GM23338 (cell line): Measurements from ENCODE around the gene SLC15A1. TPM values are rescaled to one million over a fixed set of nuclear protein-coding genes. Genes with fewer than 3 reads are reported as not detected.

Source experiments
- ATAC-seq: fragments of 200-7000 bp; cut with Tn5 transposase; 3 replicates; pipeline ENCODE4 v1.9.1; 2020
- DNase-seq: peaks from one replicate; pipeline ENCODE4 v3.0.0-alpha.2; 2015; ENCODE audit warnings: low spot score
- H2AFZ ChIP-seq: fragments of 200-600 bp; sonication (generic); 2 replicates; pipeline ENCODE4 v1.8.0; 2016; ENCODE audit warnings: antibody characterized with exemption, mild to moderate bottlenecking, moderate library complexity
- H3F3A ChIP-seq: fragments of 200-600 bp; sonication (generic); replicated peaks from 2 replicates; pipeline ENCODE4 v1.8.0; 2017; ENCODE audit warnings: antibody characterized with exemption, mixed run types, low read depth
- H3K27ac ChIP-seq: fragments of 200-600 bp; sonication (generic); 2 replicates; pipeline ENCODE4 v1.6.1; 2016; ENCODE audit warnings: low read depth
- H3K27me3 ChIP-seq: fragments of 200-600 bp; sonication (generic); 2 replicates; pipeline ENCODE4 v1.8.0; 2016; ENCODE audit warnings: mild to moderate bottlenecking, mixed run types, moderate library complexity; ENCODE audit not compliant: insufficient read depth
- H3K36me3 ChIP-seq: fragments of 200-600 bp; sonication (generic); 2 replicates; pipeline ENCODE4 v1.8.0; 2016; ENCODE audit warnings: mild to moderate bottlenecking; ENCODE audit not compliant: insufficient read depth
- H3K4me1 ChIP-seq: fragments of 200-600 bp; sonication (generic); 2 replicates; pipeline ENCODE4 v1.8.0; 2016; ENCODE audit warnings: mild to moderate bottlenecking, moderate library complexity; ENCODE audit not compliant: insufficient read depth
- H3K4me2 ChIP-seq: fragments of 200-600 bp; sonication (generic); 2 replicates; pipeline ENCODE4 v1.7.1; 2017; ENCODE audit warnings: mixed run types
- H3K4me3 ChIP-seq: fragments of 200-600 bp; sonication (generic); 2 replicates; pipeline ENCODE4 v1.6.1; 2016; ENCODE audit warnings: mixed run types
- H3K79me2 ChIP-seq: fragments of 200-600 bp; sonication (generic); replicated peaks from 2 replicates; pipeline ENCODE4 v1.8.0; 2017; ENCODE audit warnings: mild to moderate bottlenecking; ENCODE audit not compliant: insufficient read depth
- H3K9me2 ChIP-seq: fragments of 200-600 bp; sonication (generic); 2 replicates; pipeline ENCODE4 v1.8.0; 2017; ENCODE audit not compliant: insufficient read depth
- H4K20me1 ChIP-seq: fragments of 200-600 bp; sonication (generic); replicated peaks from 2 replicates; pipeline ENCODE4 v1.8.0; 2017; ENCODE audit warnings: mild to moderate bottlenecking; ENCODE audit not compliant: insufficient read depth
- H3K27ac Mint-ChIP-seq: 2 replicates; pipeline ENCODE4 v1.8.0; 2020; ENCODE audit warnings: inconsistent platforms, mild to moderate bottlenecking, moderate library complexity, mixed read lengths
- H3K27me3 Mint-ChIP-seq: 3 replicates; pipeline ENCODE4 v1.8.0; 2022; ENCODE audit warnings: low read depth, mild to moderate bottlenecking, moderate library complexity, mixed read lengths, inconsistent platforms; ENCODE audit not compliant: insufficient read depth, poor library complexity
- H3K36me3 Mint-ChIP-seq: 3 replicates; pipeline ENCODE4 v1.8.0; 2021; ENCODE audit warnings: low read depth, mild to moderate bottlenecking, inconsistent platforms, moderate library complexity, mixed read lengths
- H3K4me1 Mint-ChIP-seq: 3 replicates; pipeline ENCODE4 v1.8.0; 2020; ENCODE audit warnings: mild to moderate bottlenecking, inconsistent platforms, mixed read lengths
- H3K4me3 Mint-ChIP-seq: 3 replicates; pipeline ENCODE4 v1.8.0; 2021; ENCODE audit warnings: moderate library complexity, mild to moderate bottlenecking, inconsistent platforms, mixed read lengths
- H3K9me3 Mint-ChIP-seq: 3 replicates; pipeline ENCODE4 v1.8.0; 2020; ENCODE audit warnings: moderate library complexity, mild to moderate bottlenecking, inconsistent platforms, mixed read lengths
- CREB1 ChIP-seq: fragments of 250-450 bp; sonication (Bioruptor Pico); IDR thresholded peaks from 2 replicates; pipeline ENCODE4 v1.5.0; 2020; ENCODE audit warnings: low read depth, mild to moderate bottlenecking, moderate library complexity
- CTCF ChIP-seq, 2 experiments: fragments of 200-600 bp in 1 of 2; sonication (generic) in 1 of 2; conservative IDR thresholded peaks; 2 replicates each; pipeline versions ENCODE4 v1.5.1 to v1.6.1; 2016 to 2017; ENCODE audit warnings: antibody characterized with exemption in 2 of 2, low read depth in 2 of 2, mild to moderate bottlenecking in 2 of 2, moderate library complexity in 1 of 2
- ETS1 ChIP-seq: IDR thresholded peaks from 2 replicates; pipeline ENCODE4 v1.6.1; 2016; ENCODE audit warnings: antibody characterized with exemption
- EZH2 ChIP-seq: fragments of 200-600 bp; sonication (generic); IDR thresholded peaks from one replicate; pipeline ENCODE4 v1.8.0; 2017; ENCODE audit warnings: antibody characterized with exemption, mild to moderate bottlenecking, low read depth; ENCODE audit not compliant: unreplicated experiment
- EZH2phosphoT487 ChIP-seq: fragments of 200-600 bp; sonication (generic); IDR thresholded peaks from one replicate; pipeline ENCODE4 v1.8.1; 2018; ENCODE audit warnings: antibody characterized with exemption; ENCODE audit not compliant: unreplicated experiment
- JUNB ChIP-seq: IDR thresholded peaks from one replicate; pipeline ENCODE4 v1.6.1; 2016; ENCODE audit warnings: antibody characterized with exemption; ENCODE audit not compliant: unreplicated experiment
- NANOG ChIP-seq: IDR thresholded peaks from 2 replicates; pipeline ENCODE4 v1.6.1; 2016; ENCODE audit warnings: antibody characterized with exemption, borderline replicate concordance
- POLR2AphosphoS5 ChIP-seq: IDR thresholded peaks from 2 replicates; pipeline ENCODE4 v1.6.1; 2016; ENCODE audit warnings: antibody characterized with exemption, low read depth
- STAT1 ChIP-seq: IDR thresholded peaks from one replicate; pipeline ENCODE4 v1.6.1; 2016; ENCODE audit warnings: antibody characterized with exemption; ENCODE audit not compliant: unreplicated experiment
- ZNF114 ChIP-seq: fragments of 250-450 bp; sonication (Bioruptor Pico); IDR thresholded peaks from 2 replicates; pipeline ENCODE4 v1.5.0; 2020; ENCODE audit warnings: mild to moderate bottlenecking, moderate library complexity
- ZNF331 ChIP-seq: fragments of 250-450 bp; sonication (Bioruptor Pico); IDR thresholded peaks from 2 replicates; pipeline ENCODE4 v1.5.0; 2020; ENCODE audit warnings: low read depth, mild to moderate bottlenecking, moderate library complexity
- ZNF462 ChIP-seq: fragments of 250-450 bp; sonication (Bioruptor Pico); IDR thresholded peaks from 2 replicates; pipeline ENCODE4 v1.5.0; 2020; ENCODE audit warnings: mild to moderate bottlenecking, moderate library complexity
- polyA plus RNA-seq: library from polyadenylated mRNA; unstranded; fragments of >200 nt; fragmentation: Nextera tagmentation; extraction: Ambion mirVana; gene quantifications from 2 replicates; pipeline ENCODE4 v1.2.1, GENCODE V29; 2016
- total RNA-seq: library from RNA; depleted of rRNA; stranded (reverse); fragments of >200 nt; shearing (Covaris generic); gene quantifications from 2 replicates; pipeline ENCODE4 v1.2.3, GENCODE V29; 2014

The SLC15A1 gene
- total and polyA plus RNA-seq, 2 experiments from 2014 or later, result 1.6 to 3.0 TPM

- TF ChIP-seq ZNF462 (CRISPR knock-in tag) (no peak), JUNB (no peak), EZH2 (no peak), CREB1 (no peak), NANOG (no peak), EZH2phosphoT487 (no peak), ETS1 (no peak), STAT1 (no peak), ZNF331 (no peak)
These were observed 71.4 kb downstream of the SLC15A1 start (continued) for GRCh38 chr13:98681049-98681448.

GRCh38 chr13:98678741-98679140, 73.7 kb downstream of the SLC15A1 start:
- Mint-ChIP-seq H3K4me1 (peaks cover 28% of the 10 kb centered on the region), H3K27ac (no peak overlapping the region), H3K27me3 (peaks cover 2% of the 10 kb centered on the region), H3K9me3 (no peaks in the 10 kb centered on the region; the same call in 2 of the 3 replicates), H3K4me3 (no peak overlapping the region), H3K36me3 (no peaks in the 10 kb centered on the region)
- no peak overlapping the region for H3K4me3 ChIP-seq
- no peaks in the 10 kb centered on the region for H3K36me3 ChIP-seq
- H3K27ac ChIP-seq, result no peak overlapping the region
- H3K4me2 ChIP-seq, result no peak overlapping the region
- H3K9me2 ChIP-seq, result 0 out of 2 replicates have a peak, but pooled peaks cover 3% of the 10 kb centered on the region
- H3K27me3 ChIP-seq, result no peaks in the 10 kb centered on the region
- no peaks in the 10 kb centered on the region for H3K79me2 ChIP-seq
- ATAC-seq (no peak), DNase-seq (no peak)
- no peaks in the 10 kb centered on the region for H3F3A ChIP-seq
- no peak overlapping the region for H2AFZ ChIP-seq
- H3K4me1 ChIP-seq, result peaks cover 4% of the 10 kb centered on the region; the same call in 1 of the 2 replicates
- H4K20me1 ChIP-seq, result no peaks in the 10 kb centered on the region
- no peak for TF ChIP-seq POLR2AphosphoS5
- no peak for TF ChIP-seq ZNF114 (CRISPR knock-in tag)
- no peak for TF ChIP-seq CTCF (conservative IDR thresholded peaks at IDR 0.05; ENCODE audit: low read depth in 2 of 2)
- TF ChIP-seq JUNB, result no peak
- no peak for TF ChIP-seq ZNF331
- no peak for TF ChIP-seq STAT1
- TF ChIP-seq ETS1, result no peak
- TF ChIP-seq CREB1, result no peak
- no peak for TF ChIP-seq EZH2
